HUES64 (cell line): Measurements from ENCODE around the gene NECTIN2.
"Not testable (repeated sequence)": the region's sequence is repeated elsewhere in the genome, so short reads cannot be mapped to it uniquely, and the experiment has no call there.

Source experiments
- H3K27ac ChIP-seq: 2 replicates; pipeline ENCODE4 v1.7.0; 2013; ENCODE audit warnings: low read depth, low read length, inconsistent platforms
- H3K27me3 ChIP-seq: 2 replicates; pipeline ENCODE4 v1.6.1; 2013; ENCODE audit warnings: mild to moderate bottlenecking, low read length; ENCODE audit not compliant: insufficient read depth
- H3K36me3 ChIP-seq: 2 replicates; pipeline ENCODE4 v1.6.1; 2013; ENCODE audit warnings: mild to moderate bottlenecking, low read length; ENCODE audit not compliant: insufficient read depth
- H3K4me1 ChIP-seq: 2 replicates; pipeline ENCODE4 v1.6.1; 2013; ENCODE audit warnings: mild to moderate bottlenecking, low read length, moderate library complexity; ENCODE audit not compliant: insufficient read depth
- H3K4me3 ChIP-seq: 2 replicates; pipeline ENCODE4 v1.5.1; 2013; ENCODE audit warnings: mild to moderate bottlenecking, low read length, moderate library complexity
- H3K9ac ChIP-seq: 2 replicates; pipeline ENCODE4 v1.6.1; 2013; ENCODE audit warnings: mild to moderate bottlenecking, low read depth, low read length
- H3K9me3 ChIP-seq: 2 replicates; pipeline ENCODE4 v1.6.1; 2013; ENCODE audit warnings: low read depth, low read length; ENCODE audit not compliant: insufficient read depth
- WGBS: fragments of 150-250, 120-280 bp; methylation state at CpG from one replicate; pipeline ENCODE4 v1.1.7; 2013; ENCODE audit warnings: missing lambda C conversion rate; 5-methylcytosine and 5-hydroxymethylcytosine counted together

NECTIN2 gene

DNA sequence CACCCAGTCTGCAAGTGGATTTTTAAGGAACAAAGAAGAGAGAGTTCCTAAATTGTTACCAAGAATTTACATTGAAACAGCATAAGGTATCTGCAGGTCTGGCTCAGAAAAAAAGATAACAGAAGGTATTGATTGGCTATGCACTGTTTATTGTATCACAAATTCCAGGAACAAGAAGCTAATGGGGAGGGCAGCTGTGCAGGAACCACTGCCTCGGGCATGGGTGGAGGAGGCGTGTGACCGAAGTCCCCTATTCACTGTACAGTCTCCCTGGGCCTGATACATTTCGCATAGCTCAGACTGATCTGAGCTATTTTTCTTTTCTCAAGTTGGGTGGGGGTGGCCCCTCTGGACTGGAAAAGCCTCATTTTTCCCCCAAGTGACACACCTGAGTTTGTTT lies 11.7 kb downstream of the NECTIN2 start:
- Histone ChIP-seq H3K4me1 (no peaks in the 10 kb centered on the region; the same call in 1 of the 2 replicates), H3K27ac (no peak overlapping the region), H3K36me3 (peaks cover 50% of the 10 kb centered on the region), H3K4me3 (no peak overlapping the region), H3K27me3 (no peaks in the 10 kb centered on the region), H3K9me3 (no peaks in the 10 kb centered on the region), H3K9ac (no peak overlapping the region)
- 97% methylated on average over 4 of the region's 4 CpGs for WGBS

DNA sequence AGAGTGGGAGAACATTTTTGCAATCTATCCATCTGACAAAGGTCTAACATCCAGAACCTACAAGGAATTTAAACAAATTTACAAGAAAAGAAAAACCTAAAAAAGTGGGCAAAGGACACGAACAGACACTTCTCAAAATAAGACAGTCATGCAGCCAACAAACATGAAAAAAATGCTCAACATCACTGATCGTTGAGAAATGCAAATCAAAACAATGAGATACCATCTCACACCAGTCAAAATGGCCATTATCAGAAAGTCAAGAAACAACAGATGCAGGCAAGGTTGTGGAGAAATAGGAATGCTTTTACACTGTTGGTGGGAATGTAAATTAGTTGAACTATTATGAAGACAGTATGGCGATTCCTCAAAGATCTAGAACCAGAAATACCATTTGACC lies 15.5 kb downstream of the NECTIN2 start:
- H3K27me3 ChIP-seq, H3K4me3 ChIP-seq, H3K4me1 ChIP-seq, H3K27ac ChIP-seq, H3K9ac ChIP-seq, H3K9me3 ChIP-seq: not testable (repeated sequence)
- peaks cover 57% of the 10 kb centered on the region for H3K36me3 ChIP-seq
- WGBS: 92% methylated on average over 3 of the region's 3 CpGs

DNA sequence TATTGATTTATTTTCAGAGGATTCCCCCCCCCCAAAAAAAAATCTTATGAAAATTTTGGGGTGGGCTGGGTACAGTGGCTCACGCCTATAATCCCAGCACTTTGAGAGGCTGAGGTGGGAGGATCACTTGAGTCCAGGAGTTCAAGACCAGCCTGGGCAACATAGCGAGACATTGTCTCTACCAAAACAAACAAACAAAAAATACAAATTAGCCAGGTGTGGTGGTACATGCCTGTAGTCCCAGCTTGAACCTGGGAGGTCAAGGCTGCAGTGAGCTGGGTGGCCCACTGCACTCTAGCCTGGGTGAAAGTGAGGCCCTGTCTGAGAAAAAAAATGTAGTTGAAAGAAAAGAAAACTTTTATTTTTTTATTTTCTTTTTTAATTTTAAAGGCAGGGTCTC lies 17.9 kb downstream of the NECTIN2 start:
- WGBS: 100% methylated on average over 1 of the region's 2 CpGs
- Histone ChIP-seq H3K36me3 (peaks cover 67% of the 10 kb centered on the region), H3K27me3 (no peaks in the 10 kb centered on the region), H3K4me3 (no peak overlapping the region), H3K9me3 (no peaks in the 10 kb centered on the region), H3K27ac (no peak overlapping the region), H3K9ac (no peak overlapping the region), H3K4me1 (no peaks in the 10 kb centered on the region)

DNA sequence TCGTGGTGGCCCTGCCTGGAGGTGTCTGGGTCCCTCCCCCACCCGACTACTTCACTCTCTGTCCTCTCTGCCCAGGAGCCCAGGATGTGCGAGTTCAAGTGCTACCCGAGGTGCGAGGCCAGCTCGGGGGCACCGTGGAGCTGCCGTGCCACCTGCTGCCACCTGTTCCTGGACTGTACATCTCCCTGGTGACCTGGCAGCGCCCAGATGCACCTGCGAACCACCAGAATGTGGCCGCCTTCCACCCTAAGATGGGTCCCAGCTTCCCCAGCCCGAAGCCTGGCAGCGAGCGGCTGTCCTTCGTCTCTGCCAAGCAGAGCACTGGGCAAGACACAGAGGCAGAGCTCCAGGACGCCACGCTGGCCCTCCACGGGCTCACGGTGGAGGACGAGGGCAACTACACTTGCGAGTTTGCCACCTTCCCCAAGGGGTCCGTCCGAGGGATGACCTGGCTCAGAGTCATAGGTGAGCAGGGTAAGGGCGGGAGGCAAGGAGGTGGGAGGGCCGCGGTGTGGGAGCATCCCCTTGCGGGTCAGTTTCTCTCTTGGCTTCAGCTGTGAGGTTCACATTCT lies 19.2 kb downstream of the NECTIN2 start:
- peaks cover 65% of the 10 kb centered on the region for H3K36me3 ChIP-seq
- H3K27me3 ChIP-seq: no peaks in the 10 kb centered on the region
- H3K9ac ChIP-seq: no peak overlapping the region

DNA sequence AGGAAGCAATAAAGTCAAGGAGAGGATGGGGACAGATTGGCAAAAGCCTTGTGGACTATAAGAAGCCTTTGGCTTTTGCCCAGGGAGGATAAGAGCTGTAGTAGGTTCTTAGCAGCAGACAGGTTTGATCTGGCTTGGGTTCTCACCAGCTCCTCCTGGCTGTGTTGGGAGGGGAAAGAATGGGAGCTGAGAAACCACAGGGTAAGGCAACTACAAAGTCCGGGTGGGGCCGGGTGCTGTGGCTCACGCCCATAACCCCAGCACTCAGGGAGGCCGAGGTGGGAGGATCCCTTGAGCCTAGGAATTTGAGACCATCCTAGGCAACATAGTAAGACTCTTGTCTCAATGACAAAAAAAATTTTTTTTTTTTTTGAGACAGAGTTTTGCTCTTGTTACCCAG lies 20.6 kb downstream of the NECTIN2 start:
- Histone ChIP-seq H3K27me3 (no peaks in the 10 kb centered on the region), H3K4me3 (no peak overlapping the region), H3K9me3 (no peaks in the 10 kb centered on the region), H3K9ac (no peak overlapping the region), H3K36me3 (peaks cover 67% of the 10 kb centered on the region), H3K4me1 (no peaks in the 10 kb centered on the region), H3K27ac (no peak overlapping the region)
- 98% methylated on average over 4 of the region's 4 CpGs for WGBS

More for the DNA sequence above, 19.2 kb downstream of the NECTIN2 start:
- Histone ChIP-seq H3K4me3 (no peak overlapping the region), H3K27ac (no peak overlapping the region), H3K9me3 (no peaks in the 10 kb centered on the region), H3K4me1 (no peaks in the 10 kb centered on the region)
- WGBS: 97% methylated on average over 27 of the region's 27 CpGs

DNA sequence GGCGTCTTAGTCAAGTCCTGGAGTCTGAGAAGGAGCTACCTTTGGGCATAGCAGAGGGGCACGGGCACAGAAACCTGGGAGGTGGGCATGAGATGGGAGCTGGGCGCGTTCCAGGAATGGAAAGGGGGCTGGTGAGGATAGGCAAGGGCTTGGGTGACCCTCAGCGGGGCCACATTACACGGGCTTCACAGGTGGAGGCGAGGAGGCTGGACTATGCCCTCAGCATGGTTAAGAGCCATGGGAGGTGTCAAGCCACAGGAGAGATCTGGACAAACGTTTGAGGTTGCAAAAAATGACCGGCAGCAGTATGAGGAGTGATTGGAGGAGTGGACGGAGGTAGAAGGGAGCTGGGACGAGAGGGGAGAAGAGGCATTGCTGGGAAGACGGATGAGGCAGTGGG lies 21.5 kb downstream of the NECTIN2 start:
- no peak overlapping the region for H3K9ac ChIP-seq
- H3K27me3 ChIP-seq: no peaks in the 10 kb centered on the region
- H3K27ac ChIP-seq: no peak overlapping the region
- no peak overlapping the region for H3K4me3 ChIP-seq
- WGBS: 90% methylated on average over 12 of the region's 12 CpGs
- H3K4me1 ChIP-seq: no peaks in the 10 kb centered on the region
- no peaks in the 10 kb centered on the region for H3K9me3 ChIP-seq
- peaks cover 70% of the 10 kb centered on the region for H3K36me3 ChIP-seq

DNA sequence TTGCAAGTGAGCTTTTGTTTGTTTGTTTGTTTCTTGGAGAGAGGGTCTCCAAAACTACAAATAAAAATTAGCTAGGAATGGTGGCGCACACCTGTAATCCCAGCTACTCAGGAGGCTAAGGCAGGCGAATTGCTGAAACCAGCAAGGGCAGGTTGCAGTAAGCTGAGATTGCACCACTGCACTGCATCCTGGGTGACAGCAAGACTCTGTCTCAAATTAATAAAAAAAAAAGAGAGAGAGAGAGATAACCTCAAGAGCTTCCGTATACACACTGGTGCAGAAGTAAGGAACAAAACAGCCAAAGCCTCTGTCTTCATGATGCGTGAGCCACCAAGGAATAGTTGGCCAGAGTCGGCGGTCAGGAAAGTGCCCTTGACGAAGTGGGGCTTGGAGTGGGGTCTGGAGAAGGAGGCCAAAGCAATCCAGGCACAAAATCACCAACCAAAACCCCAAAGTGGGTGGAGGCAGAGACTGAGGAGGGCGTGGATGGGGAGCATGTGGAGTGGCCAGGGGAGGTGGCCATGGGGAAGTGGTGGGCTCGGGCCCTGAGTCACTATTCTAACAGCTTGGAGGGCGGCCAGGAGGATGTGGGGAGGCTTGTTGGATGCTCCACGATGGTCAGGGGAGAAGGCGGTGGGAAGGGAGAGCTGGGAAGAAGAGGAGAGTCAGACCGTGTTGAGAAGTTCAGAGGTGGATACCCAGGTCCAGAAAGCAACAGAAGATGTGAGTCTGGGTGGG lies 23.8 kb downstream of the NECTIN2 start:
- WGBS: 94% methylated on average over 13 of the region's 13 CpGs
- Histone ChIP-seq H3K36me3 (peaks cover 89% of the 10 kb centered on the region), H3K27ac (no peak overlapping the region), H3K9ac (no peak overlapping the region), H3K27me3 (no peaks in the 10 kb centered on the region), H3K4me3 (no peak overlapping the region), H3K4me1 (no peaks in the 10 kb centered on the region), H3K9me3 (no peaks in the 10 kb centered on the region)

DNA sequence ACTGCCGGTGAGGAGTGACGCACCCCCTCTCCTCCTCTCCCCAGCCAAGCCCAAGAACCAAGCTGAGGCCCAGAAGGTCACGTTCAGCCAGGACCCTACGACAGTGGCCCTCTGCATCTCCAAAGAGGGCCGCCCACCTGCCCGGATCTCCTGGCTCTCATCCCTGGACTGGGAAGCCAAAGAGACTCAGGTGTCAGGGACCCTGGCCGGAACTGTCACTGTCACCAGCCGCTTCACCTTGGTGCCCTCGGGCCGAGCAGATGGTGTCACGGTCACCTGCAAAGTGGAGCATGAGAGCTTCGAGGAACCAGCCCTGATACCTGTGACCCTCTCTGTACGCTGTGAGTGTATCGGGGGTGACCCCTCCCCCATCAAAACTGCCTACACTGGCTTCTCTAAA lies 25.7 kb downstream of the NECTIN2 start:
- Histone ChIP-seq H3K27me3 (no peaks in the 10 kb centered on the region), H3K4me1 (0 out of 2 replicates have a peak, but pooled peaks cover 3% of the 10 kb centered on the region), H3K9me3 (no peaks in the 10 kb centered on the region), H3K4me3 (no peak overlapping the region), H3K9ac (no peak overlapping the region), H3K27ac (no peak overlapping the region), H3K36me3 (peaks cover 89% of the 10 kb centered on the region)
- WGBS: 97% methylated on average over 14 of the region's 14 CpGs

DNA sequence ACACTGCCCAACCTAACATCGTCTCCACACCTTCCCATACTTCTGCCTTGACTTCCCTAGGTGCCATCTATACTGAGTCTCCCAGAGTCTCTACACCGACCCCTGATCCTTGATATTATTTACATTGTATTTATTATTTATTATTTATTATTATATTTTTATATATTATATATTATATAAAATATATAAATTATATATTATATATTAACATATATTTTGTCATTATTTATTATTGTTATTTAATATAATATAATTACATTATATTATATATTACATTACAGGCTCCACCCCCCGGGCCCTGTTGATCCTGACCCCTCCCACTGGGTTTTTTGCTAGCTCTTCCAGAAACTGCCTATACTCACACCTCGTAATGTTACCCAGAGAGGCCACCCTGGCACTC lies 26.6 kb downstream of the NECTIN2 start:
- H3K27ac ChIP-seq: no peak overlapping the region
- no peaks in the 10 kb centered on the region for H3K27me3 ChIP-seq
- H3K36me3 ChIP-seq: peaks cover 91% of the 10 kb centered on the region
- H3K9ac ChIP-seq: no peak overlapping the region
- no peaks in the 10 kb centered on the region for H3K9me3 ChIP-seq
- no peak overlapping the region for H3K4me3 ChIP-seq
- 80% methylated on average over 3 of the region's 4 CpGs for WGBS
- H3K4me1 ChIP-seq: peaks cover 12% of the 10 kb centered on the region; the same call in 1 of the 2 replicates

DNA sequence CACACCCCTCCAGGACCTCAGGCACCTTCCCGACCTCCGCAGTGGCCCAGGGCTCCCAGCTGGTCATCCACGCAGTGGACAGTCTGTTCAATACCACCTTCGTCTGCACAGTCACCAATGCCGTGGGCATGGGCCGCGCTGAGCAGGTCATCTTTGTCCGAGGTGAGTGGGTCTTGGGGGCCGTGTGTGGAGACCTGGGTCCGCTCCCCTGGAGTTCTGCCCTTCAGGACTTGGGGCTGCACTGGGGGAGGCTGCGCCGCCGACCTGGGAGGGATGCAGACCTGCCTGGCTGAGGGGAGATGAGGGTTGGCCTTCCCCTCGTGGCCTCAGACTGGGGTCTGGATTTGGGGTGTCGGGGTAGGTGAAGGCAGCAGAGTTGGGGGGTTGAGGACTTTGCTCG lies 28.2 kb downstream of the NECTIN2 start:
- peaks cover 95% of the 10 kb centered on the region for H3K36me3 ChIP-seq

DNA sequence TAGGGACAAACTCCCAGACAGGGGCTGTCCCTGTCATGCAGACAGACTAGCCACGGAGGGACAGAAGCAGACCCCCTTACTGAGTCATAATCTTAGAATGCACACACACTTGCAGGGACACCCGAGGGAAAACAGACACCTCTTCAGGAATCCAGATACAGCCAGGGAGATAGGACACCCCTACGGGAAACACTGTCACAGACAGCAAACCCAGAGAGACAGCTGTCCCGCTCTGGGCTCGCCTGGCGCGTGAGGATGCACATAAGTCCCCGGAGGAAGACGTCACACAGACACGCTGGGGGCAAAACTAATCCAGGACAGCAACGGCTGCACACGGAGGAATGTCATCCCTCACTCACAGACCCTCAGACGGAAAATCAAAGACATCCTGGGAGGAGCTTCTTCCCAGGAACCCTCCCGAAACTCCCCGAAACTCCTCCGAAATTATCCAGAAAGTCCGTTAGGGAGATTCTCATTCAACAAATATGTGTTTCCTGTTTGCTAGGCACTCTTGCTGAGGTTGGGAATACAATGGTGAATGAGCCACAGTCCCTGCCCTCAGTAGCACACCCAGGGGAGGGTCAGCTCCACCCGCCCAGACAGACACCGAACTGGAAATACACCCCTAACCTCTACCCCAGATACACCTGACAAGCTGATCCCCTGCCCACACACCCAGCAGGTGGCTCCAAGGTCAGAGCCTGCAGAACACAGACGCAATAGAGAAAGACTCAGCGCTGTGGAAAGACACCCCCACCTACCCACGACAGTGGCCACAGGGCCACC lies 29.8 kb downstream of the NECTIN2 start:
- H3K4me3 ChIP-seq: no peak overlapping the region
- H3K27ac ChIP-seq: no peak overlapping the region
- H3K9me3 ChIP-seq: no peaks in the 10 kb centered on the region
- no peaks in the 10 kb centered on the region for H3K27me3 ChIP-seq
- peaks cover 86% of the 10 kb centered on the region for H3K36me3 ChIP-seq
- WGBS: 92% methylated on average over 22 of the region's 22 CpGs
- H3K9ac ChIP-seq: no peak overlapping the region
- peaks cover 16% of the 10 kb centered on the region; the same call in 1 of the 2 replicates for H3K4me1 ChIP-seq

More for the DNA sequence above, 28.2 kb downstream of the NECTIN2 start:
- Histone ChIP-seq H3K27me3 (no peaks in the 10 kb centered on the region), H3K4me1 (peaks cover 16% of the 10 kb centered on the region; the same call in 1 of the 2 replicates), H3K9ac (no peak overlapping the region), H3K27ac (no peak overlapping the region), H3K4me3 (no peak overlapping the region), H3K9me3 (no peaks in the 10 kb centered on the region)
- WGBS: 97% methylated on average over 16 of the region's 16 CpGs
